A673 (cell line): ENCODE results near the gene TCF12. TPM values are rescaled to one million over a fixed set of nuclear protein-coding genes. Genes with fewer than 3 reads are reported as not detected.
A peak's percentile ranks its signal among the peaks of the same experiment; 100 is the strongest.

Experiments
- BruUV-seq: library from RNA; stranded (reverse); fragments of 400-500 nt; replicated peaks from 2 replicates; lab custom pipeline; 2021; lab: Mats Ljungman, UMichigan
- CTCF ChIA-PET: fragments of 300-600 bp; sonication (Branson Sonifier 250); formaldehyde crosslinking; loops from one replicate; lab custom pipeline; 2022; ENCODE audit warnings: antibody characterized with exemption; lab: Charles Lee
- POLR2A ChIA-PET: fragments of 300-600 bp; sonication (Branson Sonifier 250); formaldehyde crosslinking; loops from one replicate; lab custom pipeline; 2022; ENCODE audit warnings: antibody characterized with exemption; ENCODE audit not compliant: low non-redundant PET; lab: Charles Lee
- DNase-seq: peaks from one replicate; pipeline ENCODE4 v3.0.0-alpha.2; 2015; ENCODE audit warnings: low spot score
- H3K27ac ChIP-seq: fragments of 200-600 bp; sonication (generic); 2 replicates; pipeline ENCODE4 v1.5.1; 2016; ENCODE audit warnings: mixed run types, low read depth, mild to moderate bottlenecking, mixed read lengths, antibody characterized with exemption, low read length; ENCODE audit not compliant: poor library complexity, severe bottlenecking
- H3K27me3 ChIP-seq: fragments of 200-600 bp; sonication (generic); replicated peaks from 2 replicates; pipeline ENCODE4 v1.6.1; 2017; ENCODE audit warnings: mixed run types, low read depth, mild to moderate bottlenecking, mixed read lengths, antibody characterized with exemption, low read length; ENCODE audit not compliant: insufficient read depth, poor library complexity
- H3K36me3 ChIP-seq: fragments of 200-600 bp; sonication (generic); 2 replicates; pipeline ENCODE4 v1.6.1; 2016; ENCODE audit warnings: mixed run types, mild to moderate bottlenecking, mixed read lengths, antibody characterized with exemption, low read length; ENCODE audit not compliant: insufficient read depth, poor library complexity, severe bottlenecking
- H3K4me1 ChIP-seq: fragments of 200-600 bp; sonication (generic); 2 replicates; pipeline ENCODE4 v1.6.1; 2017; ENCODE audit warnings: mixed run types, mild to moderate bottlenecking, mixed read lengths, antibody characterized with exemption, low read length; ENCODE audit not compliant: insufficient read depth, poor library complexity, severe bottlenecking
- H3K4me3 ChIP-seq: fragments of 200-600 bp; sonication (generic); 2 replicates; pipeline ENCODE4 v1.5.1; 2016; ENCODE audit warnings: low read depth, mixed run types, mild to moderate bottlenecking, mixed read lengths, low read length; ENCODE audit not compliant: poor library complexity, severe bottlenecking
- H3K9me3 ChIP-seq: fragments of 200-600 bp; sonication (generic); 2 replicates; pipeline ENCODE4 v1.6.1; 2016; ENCODE audit warnings: mixed run types, low read depth, mild to moderate bottlenecking, mixed read lengths, antibody characterized with exemption, low read length; ENCODE audit not compliant: poor library complexity, severe bottlenecking
- CTCF ChIP-seq: fragments of 300-800, 200-600 bp; sonication (generic); conservative IDR thresholded peaks from 2 replicates; pipeline ENCODE4 v1.5.1; 2017; ENCODE audit warnings: low read depth, mild to moderate bottlenecking, antibody characterized with exemption, low read length, moderate library complexity, mixed read lengths
- EZH2 ChIP-seq: fragments of 200-600 bp; sonication (generic); IDR thresholded peaks from 2 replicates; pipeline ENCODE4 v1.6.1; 2017; ENCODE audit warnings: borderline replicate concordance, low read depth, mild to moderate bottlenecking, mixed read lengths, antibody characterized with exemption, low read length; ENCODE audit not compliant: poor library complexity, severe bottlenecking
- intact Hi-C: fragments of 100-400 bp; cut with micrococcal nuclease; formaldehyde crosslinking; loops from one replicate; pipeline ENCODE4 v1.10.0; 2022; ENCODE audit not compliant: unreplicated experiment
- total RNA-seq: library from RNA; stranded (reverse); gene quantifications from 2 replicates; pipeline ENCODE4 v1.2.3, GENCODE V29; 2021

Gene TCF12
- total RNA-seq, 1 experiment from 2014 or later, result 351 TPM

GRCh38 chr15:56982987-56983386 lies 64.5 kb downstream of the TCF12 start:
- CTCF ChIA-PET, result no interaction called here
- POLR2A ChIA-PET, result no interaction called here
- intact Hi-C loops, result no loop called here
- Histone ChIP-seq H3K27ac (peak overlapping the region; percentile 29), H3K9me3 (no peaks in the 10 kb centered on the region), H3K36me3 (no peaks in the 10 kb centered on the region), H3K27me3 (no peaks in the 10 kb centered on the region), H3K4me1 (peaks cover 100% of the 10 kb centered on the region), H3K4me3 (no peak overlapping the region)
- BruUV-seq, result no TSS peak
- TF ChIP-seq CTCF (no peak), EZH2 (no peak)
- DNase-seq, result no peak

GRCh38 chr15:56984681-56985481 lies 66.4 kb downstream of the TCF12 start:
- DNase-seq, result peak; percentile 92
- ChIA-PET POLR2A (no interaction called here), CTCF (interaction anchor here (0.6 kb wide), 1 partner anchor 83 kb away, joined by 3 read pairs; no protein-coding TSS in a partner anchor)
- Histone ChIP-seq H3K27ac (peak overlapping the region; percentile 81), H3K4me3 (peak overlapping the region; percentile 5), H3K27me3 (no peaks in the 10 kb centered on the region), H3K36me3 (no peaks in the 10 kb centered on the region), H3K9me3 (no peaks in the 10 kb centered on the region), H3K4me1 (peaks cover 99% of the 10 kb centered on the region)
- intact Hi-C loops, result loop anchor here (2.0 to 5.0 kb wide), 2 partner anchors 62 to 168 kb away; no protein-coding TSS in a partner anchor
- no TSS peak for BruUV-seq
- TF ChIP-seq EZH2 (no peak), CTCF (no peak)

GRCh38 chr15:56985856-56986255 lies 67.4 kb downstream of the TCF12 start:
- Histone ChIP-seq H3K9me3 (no peaks in the 10 kb centered on the region), H3K27ac (peak overlapping the region; percentile 81), H3K4me1 (peaks cover 92% of the 10 kb centered on the region), H3K27me3 (no peaks in the 10 kb centered on the region), H3K36me3 (no peaks in the 10 kb centered on the region), H3K4me3 (peak overlapping the region; percentile 5)
- TF ChIP-seq EZH2, result no peak
- no peak for TF ChIP-seq CTCF
- POLR2A ChIA-PET, result no interaction called here
- DNase-seq, result no peak
- CTCF ChIA-PET, result interaction anchor here (0.6 kb wide), 1 partner anchor 84 kb away, joined by 3 read pairs; no protein-coding TSS in a partner anchor
- intact Hi-C loops, result loop anchor here (2.0 to 5.0 kb wide), 2 partner anchors 63 to 169 kb away; no protein-coding TSS in a partner anchor
- BruUV-seq, result TSS peak; percentile 22
